ENCODE data around the gene CAPG. TPM values are rescaled to one million over a fixed set of nuclear protein-coding genes. Genes with fewer than 3 reads are reported as not detected.
"Not testable (repeated sequence)": the region's sequence is repeated elsewhere in the genome, so short reads cannot be mapped to it uniquely, and the experiment has no call there.

CAPG gene
- total RNA-seq, 1 donor from 2014 or later = 3.4 TPM

- no peak for ATAC-seq (ENCODE audit: poor library complexity)
- no peak for DNase-seq
- intact Hi-C loops (cut with DNase I) = no loop called here
Observed at GRCh38 chr2:85401844-85402243, 8.3 kb downstream of the CAPG start.

DNA sequence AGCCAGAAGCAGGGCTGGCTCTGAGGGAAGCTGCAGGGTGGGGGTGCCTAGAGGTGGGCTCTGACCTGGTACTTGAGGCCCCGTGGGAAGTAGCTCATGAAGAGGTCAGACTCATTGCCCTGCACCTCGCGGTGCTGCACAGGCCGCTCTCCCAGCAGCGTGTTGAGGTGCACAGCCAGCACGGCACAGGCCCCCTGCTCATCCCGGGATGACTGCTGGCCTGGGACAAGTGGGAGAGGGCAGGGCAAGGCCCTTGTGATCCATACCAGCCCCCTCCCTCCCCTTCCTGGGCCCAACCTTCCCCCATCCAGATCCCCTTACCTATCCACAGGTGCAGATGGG is 8.7 kb downstream of the CAPG start:
- ATAC-seq (ENCODE audit: poor library complexity) = no peak
- DNase-seq = no peak

GRCh38 chr2:85400541-85401463 is 9.4 kb downstream of the CAPG start:
- DNase-seq (no peak), ATAC-seq (ENCODE audit: poor library complexity) (no peak)
- intact Hi-C loops (cut with DNase I) = no loop called here

More for the DNA sequence above, 8.7 kb downstream of the CAPG start:
- intact Hi-C loops (cut with DNase I) = no loop called here

GRCh38 chr2:85400023-85400422 is 10.1 kb downstream of the CAPG start:
- intact Hi-C loops (cut with DNase I) = no loop called here
- DNase-seq (no peak), ATAC-seq (ENCODE audit: poor library complexity) (no peak)

DNA sequence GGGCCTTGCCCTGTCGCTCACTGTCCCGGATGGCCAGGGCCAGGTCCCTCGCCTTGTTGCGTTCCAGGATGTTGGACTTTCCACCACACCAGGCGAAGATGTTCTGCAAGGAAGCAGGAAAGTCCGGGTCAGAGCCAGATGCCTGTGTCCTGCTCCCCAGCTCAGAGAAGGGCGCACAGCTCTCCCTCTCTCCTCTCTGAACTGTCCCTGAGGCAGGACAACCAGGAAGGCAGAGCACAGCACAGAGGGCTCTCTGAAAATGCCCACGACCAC is 11.0 kb downstream of the CAPG start:
- intact Hi-C loops (cut with DNase I) = no loop called here
- ATAC-seq (ENCODE audit: poor library complexity) = no peak
- DNase-seq = no peak

DNA sequence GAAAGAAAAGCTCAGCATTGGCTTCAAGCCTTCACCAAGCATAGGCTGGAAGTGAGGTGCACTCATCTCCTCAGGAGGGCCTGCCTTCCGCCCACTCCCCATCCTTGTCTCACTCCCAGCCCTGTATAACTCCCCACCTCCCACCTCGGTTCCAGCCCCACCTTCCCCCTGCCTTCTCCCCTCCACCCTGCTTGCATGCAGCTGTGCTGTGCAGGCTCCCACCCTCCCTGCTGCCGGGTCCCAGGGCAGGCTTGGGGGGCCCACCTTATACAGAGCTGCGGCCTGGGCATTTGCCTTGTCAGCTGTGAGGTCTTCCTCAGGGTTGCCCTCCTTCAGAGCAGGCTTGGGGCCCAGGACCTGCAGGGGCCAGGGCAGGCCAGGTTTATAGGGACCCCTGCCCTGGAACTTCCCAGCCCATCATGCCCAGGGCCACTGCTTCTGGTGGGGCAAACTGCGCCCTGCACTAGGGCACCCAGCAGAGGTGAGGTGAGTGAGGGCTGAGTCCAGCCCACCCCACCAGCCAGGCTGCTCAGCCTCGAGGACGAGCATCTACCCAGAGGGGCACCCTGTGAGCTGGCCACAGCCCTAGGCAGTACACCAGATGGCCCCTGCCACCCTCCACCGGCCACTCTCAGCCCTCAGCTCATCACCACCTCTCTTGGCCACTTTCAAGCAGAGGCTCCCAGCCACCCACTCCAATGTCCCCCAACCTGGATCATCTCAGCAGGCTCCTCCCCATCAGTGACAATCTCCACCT is 11.6 kb downstream of the CAPG start:
- ATAC-seq (ENCODE audit: poor library complexity) = no peak
- intact Hi-C loops (cut with DNase I) = no loop called here
- no peak for DNase-seq

DNA sequence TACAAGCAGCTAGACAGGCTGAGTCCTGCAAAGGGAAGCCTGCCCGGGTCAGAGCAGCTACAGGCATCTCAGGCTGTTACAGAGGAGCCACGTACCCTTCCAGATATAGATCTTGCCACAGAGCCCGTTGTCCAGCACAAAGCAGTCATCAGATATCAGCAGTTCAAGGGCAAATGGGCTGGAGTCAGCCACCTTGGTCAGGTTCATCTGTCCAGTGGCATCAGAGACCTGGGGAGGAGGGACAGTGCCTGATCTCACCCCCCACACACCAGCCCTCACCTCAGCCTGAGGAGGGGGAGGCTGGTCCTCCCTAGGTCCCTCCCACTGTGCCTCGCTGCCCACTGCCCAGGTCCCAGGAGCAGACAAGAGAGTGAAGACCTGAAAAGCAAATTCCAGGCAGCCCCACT is 12.2 kb downstream of the CAPG start:
- ATAC-seq (ENCODE audit: poor library complexity) = no peak
- intact Hi-C loops (cut with DNase I) = no loop called here
- DNase-seq = no peak

- ATAC-seq (ENCODE audit: poor library complexity) (no peak), DNase-seq (no peak)
- intact Hi-C loops (cut with DNase I) = no loop called here
Observed at GRCh38 chr2:85396531-85397470, 13.4 kb downstream of the CAPG start.

- intact Hi-C loops (cut with DNase I) = no loop called here
- DNase-seq (no peak), ATAC-seq (ENCODE audit: poor library complexity) (no peak)
Observed at GRCh38 chr2:85395912-85396475, 14.2 kb downstream of the CAPG start.

GRCh38 chr2:85394976-85395375 is 15.2 kb downstream of the CAPG start:
- DNase-seq (no peak), ATAC-seq (ENCODE audit: poor library complexity) (no peak)
- intact Hi-C loops (cut with DNase I) = no loop called here

DNA sequence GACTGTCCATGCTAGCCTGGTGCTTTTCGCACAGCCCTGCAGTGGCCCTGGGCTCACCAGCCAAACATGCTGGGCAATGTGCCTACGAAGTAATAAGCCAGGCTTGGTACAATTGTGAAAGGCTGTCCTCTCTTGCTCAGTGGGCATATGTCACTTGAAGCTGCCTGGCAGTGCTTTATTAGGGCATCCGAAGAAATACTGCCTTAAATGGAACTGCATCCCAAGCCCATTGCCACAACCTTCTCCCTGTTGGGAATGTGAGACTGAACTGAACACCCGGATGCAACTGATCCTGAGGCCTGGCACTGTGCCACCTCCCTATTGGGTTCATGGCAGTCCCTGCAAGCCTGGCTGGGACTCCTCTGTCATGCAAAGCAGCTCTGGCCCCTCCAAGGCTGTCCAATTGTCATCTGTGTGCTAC is 15.9 kb downstream of the CAPG start:
- DNase-seq (no peak), ATAC-seq (ENCODE audit: poor library complexity) (peak; percentile 8)
- intact Hi-C loops (cut with DNase I) = no loop called here

- no peak for DNase-seq
- no peak for ATAC-seq (ENCODE audit: poor library complexity)
- intact Hi-C loops (cut with DNase I) = no loop called here
Observed at GRCh38 chr2:85393836-85394235, 16.3 kb downstream of the CAPG start.

DNA sequence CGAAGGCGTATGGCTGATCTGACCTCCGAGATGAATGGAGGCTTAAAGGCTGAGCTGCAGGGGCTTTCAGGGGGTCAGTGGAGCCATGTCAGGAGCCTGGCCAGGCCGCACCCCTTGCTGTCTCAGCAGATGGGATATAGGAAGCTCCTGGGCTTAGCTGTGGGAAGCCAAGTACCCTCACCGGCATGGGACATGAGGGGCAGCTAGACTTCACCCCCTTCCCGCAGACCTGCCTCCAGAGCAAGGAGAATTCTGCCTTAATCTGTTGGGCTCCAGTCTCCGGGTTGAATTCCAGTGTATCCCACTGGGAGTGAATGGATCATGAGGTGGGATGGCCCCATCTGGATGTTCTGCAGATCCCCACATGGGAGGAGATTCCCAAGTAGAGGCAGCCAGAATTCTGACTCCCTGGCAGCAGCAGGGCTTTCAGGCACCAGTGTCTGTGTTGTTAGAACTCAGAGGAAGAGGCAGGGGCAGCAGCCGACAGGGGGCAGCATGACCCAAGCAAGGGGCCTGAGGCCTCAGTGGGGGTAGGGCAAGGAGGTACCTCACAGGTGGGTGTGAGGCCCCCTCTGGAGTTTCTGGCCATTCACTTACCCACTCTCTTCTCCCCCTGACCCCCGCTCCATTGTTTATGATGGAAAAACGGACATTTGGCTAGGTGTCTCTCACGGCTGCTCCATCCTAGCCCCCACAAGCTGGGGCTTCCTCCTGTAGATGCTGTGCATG is 19.1 kb downstream of the CAPG start:
- intact Hi-C loops (cut with DNase I) = no loop called here

DNA sequence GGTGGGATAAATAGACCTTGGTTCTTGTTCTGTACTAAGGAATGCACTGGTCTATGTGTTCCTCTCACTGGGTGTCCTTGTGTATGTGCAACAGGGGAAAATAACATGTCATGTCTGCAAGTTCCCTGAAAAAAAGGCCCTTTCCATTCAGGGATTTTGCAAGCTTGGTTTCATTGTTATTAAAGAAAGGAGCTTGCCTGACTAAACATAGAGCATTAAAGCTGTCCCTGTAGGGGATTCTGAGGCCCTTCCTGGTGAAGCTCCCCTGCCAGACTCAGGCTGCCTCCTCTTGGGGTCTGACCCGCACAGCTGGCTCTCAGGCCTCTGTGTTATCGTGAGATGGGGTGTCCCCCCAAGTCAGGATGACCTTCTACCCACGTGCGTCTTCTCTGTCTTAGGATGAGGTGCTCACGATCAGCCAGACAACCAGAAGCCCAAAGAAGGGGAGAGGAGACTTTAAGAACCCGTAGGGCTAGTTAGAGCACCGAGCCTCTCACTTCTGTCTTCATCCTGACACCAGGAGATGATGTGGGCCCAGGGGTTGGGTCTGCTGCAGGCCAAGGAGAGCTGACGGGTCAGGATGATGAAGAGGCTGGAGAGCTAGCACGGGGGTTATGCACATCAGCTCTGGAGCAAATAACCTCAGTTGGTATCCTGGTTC is 21.2 kb downstream of the CAPG start:
- intact Hi-C loops (cut with DNase I) = no loop called here
- no peak for ATAC-seq (ENCODE audit: poor library complexity)
- no peak for DNase-seq

More for the DNA sequence above, 19.1 kb downstream of the CAPG start:
- peak; percentile 81 for DNase-seq
- ATAC-seq (ENCODE audit: poor library complexity) = peak; percentile 70

GRCh38 chr2:85387754-85388153 is 22.4 kb downstream of the CAPG start:
- ATAC-seq (ENCODE audit: poor library complexity) = no peak
- DNase-seq = no peak
- intact Hi-C loops (cut with DNase I) = no loop called here

DNA sequence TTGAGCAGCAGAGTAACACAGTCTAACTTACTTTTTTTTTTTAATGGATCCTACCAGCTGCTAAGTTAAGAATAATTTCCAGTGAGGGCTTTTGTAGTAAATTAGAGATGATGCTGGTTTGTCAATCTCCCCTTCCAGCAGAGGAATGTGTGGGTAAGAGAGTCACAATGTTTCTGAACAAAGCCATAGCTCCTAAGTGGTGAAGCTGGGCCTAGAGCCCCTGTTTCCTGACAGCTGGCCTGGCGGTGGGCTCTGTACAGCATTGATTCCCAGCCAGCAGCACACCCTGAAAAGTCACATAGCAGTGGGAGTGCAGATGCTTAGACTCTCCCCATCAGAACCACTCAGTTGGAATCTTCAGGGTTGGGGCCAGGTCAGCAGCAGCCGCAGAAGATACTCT is 24.4 kb downstream of the CAPG start:
- intact Hi-C loops (cut with DNase I) = no loop called here
- ATAC-seq (ENCODE audit: poor library complexity) = no peak
- DNase-seq = no peak

DNA sequence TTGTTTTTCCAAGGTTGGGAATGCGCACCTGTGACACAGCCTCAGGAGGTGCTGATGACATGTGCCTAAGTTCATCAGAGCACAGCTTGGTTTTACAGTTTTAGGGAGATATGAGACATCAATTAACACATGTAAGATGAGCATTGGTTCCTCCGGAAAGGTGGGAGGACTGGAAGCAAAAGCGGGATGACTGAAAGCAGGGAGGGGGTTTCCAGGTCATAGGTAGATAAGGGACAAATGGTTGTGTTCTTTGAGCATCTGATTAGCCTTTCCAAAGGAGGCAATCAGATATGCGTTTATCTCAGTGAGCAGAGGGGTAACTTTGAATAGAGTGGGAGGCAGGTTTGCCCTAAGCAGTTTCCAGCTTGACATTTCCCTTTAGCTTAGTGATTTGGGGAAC is 26.3 kb downstream of the CAPG start:
- ATAC-seq (ENCODE audit: poor library complexity) = no peak
- intact Hi-C loops (cut with DNase I) = no loop called here
- DNase-seq = no peak

DNA sequence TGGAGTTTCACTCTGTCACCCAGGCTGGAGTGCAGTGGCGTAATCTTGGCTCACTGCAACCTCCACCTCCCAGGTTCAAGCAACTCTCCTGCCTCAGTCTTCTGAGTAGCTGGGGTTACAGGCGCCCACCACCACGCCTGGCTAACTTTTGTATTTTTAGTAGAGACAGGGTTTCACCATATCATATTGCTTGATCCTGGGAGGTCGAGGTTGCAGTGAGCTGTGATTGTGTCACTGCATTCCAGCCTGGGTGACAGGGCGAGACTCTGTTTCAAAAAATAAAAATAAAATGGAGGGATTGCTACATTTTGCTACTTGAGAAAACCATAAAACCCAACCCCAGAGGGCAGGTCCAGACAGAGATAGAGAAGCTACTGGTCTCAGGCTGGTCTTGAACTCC is 27.0 kb downstream of the CAPG start:
- DNase-seq; intact Hi-C loops (cut with DNase I); ATAC-seq (ENCODE audit: poor library complexity): not testable (repeated sequence)

Measured in Right ventricle myocardium superior (tissue), 1 donor.